Myocyte (in vitro differentiated cells): Measurements from ENCODE around the gene SLC1A6. TPM values are rescaled to one million over a fixed set of nuclear protein-coding genes. Genes with fewer than 3 reads are reported as not detected.
"Not testable (repeated sequence)": the region's sequence is repeated elsewhere in the genome, so short reads cannot be mapped to it uniquely, and the experiment has no call there.

Experiments
- DNase-seq: peaks from one replicate; pipeline ENCODE4 v3.0.0-alpha.2; 2012; ENCODE audit warnings: low read depth
- polyA plus RNA-seq: library from polyadenylated mRNA; unstranded; fragments of >200 nt; gene quantifications from one replicate; pipeline ENCODE4 v1.2.1, GENCODE V29; 2012; ENCODE audit warnings: missing spikeins
- total RNA-seq: library from RNA; depleted of rRNA; stranded (reverse); fragments of >200 nt; gene quantifications from 2 replicates; pipeline ENCODE4 v1.2.3, GENCODE V29; 2014

Gene SLC1A6
- total RNA-seq, result not detected in 2 replicates
- polyA plus RNA-seq, result not detected

- no peak for DNase-seq
Measured at GRCh38 chr19:14979476-14980255, at the start of gene SLC1A6. Gene SLC1A6 (minus strand): TSS chr19:14979864. CDS start chr19:14972910, 6,954 bp downstream.

- no peak for DNase-seq
Measured at GRCh38 chr19:15028490-15028889, 48.8 kb upstream of the SLC1A6 start.

- DNase-seq, result peak; percentile 1
Measured at GRCh38 chr19:15025217-15025616, 45.6 kb upstream of the SLC1A6 start.

- DNase-seq, result no peak
Measured at GRCh38 chr19:15022752-15023151, 43.1 kb upstream of the SLC1A6 start.

- no peak for DNase-seq
Measured at GRCh38 chr19:15021286-15022007, 41.8 kb upstream of the SLC1A6 start.

- DNase-seq, result not testable (repeated sequence)
Measured at GRCh38 chr19:15018836-15019235, 39.2 kb upstream of the SLC1A6 start.

- DNase-seq, result peak; percentile 36
Measured at GRCh38 chr19:15015946-15016542, 36.4 kb upstream of the SLC1A6 start.

GRCh38 chr19:15014579-15014978 lies 34.9 kb upstream of the SLC1A6 start:
- no peak for DNase-seq

GRCh38 chr19:15010501-15011300 lies 31.0 kb upstream of the SLC1A6 start:
- DNase-seq, result no peak

- no peak for DNase-seq
Measured at GRCh38 chr19:15008308-15008707, 28.6 kb upstream of the SLC1A6 start.

- DNase-seq, result no peak
Measured at GRCh38 chr19:14997981-14998380, 18.3 kb upstream of the SLC1A6 start.

GRCh38 chr19:14992780-14993179 lies 13.1 kb upstream of the SLC1A6 start:
- DNase-seq, result no peak

- DNase-seq, result no peak
Measured at GRCh38 chr19:14985133-14985532, 5.5 kb upstream of the SLC1A6 start.

GRCh38 chr19:14978161-14978776 lies 1.4 kb downstream of the SLC1A6 start:
- DNase-seq, result no peak

- peak; percentile 0 for DNase-seq
Measured at GRCh38 chr19:14977128-14977527, 2.5 kb downstream of the SLC1A6 start.

- DNase-seq, result no peak
Measured at GRCh38 chr19:14974488-14974887, 5.2 kb downstream of the SLC1A6 start.

- no peak for DNase-seq
Measured at GRCh38 chr19:14972676-14973075, 7.0 kb downstream of the SLC1A6 start.

- DNase-seq, result no peak
Measured at GRCh38 chr19:14971474-14971873, 8.2 kb downstream of the SLC1A6 start.

GRCh38 chr19:14968247-14968646 lies 11.4 kb downstream of the SLC1A6 start:
- no peak for DNase-seq

- DNase-seq, result no peak
Measured at GRCh38 chr19:14961956-14962685, 17.5 kb downstream of the SLC1A6 start.
